Measurements from ENCODE around the gene PON2. TPM values are rescaled to one million over a fixed set of nuclear protein-coding genes. Genes with fewer than 3 reads are reported as not detected.
"Not testable (repeated sequence)": the region's sequence is repeated elsewhere in the genome, so short reads cannot be mapped to it uniquely, and the experiment has no call there.

Gene PON2
- total and polyA plus RNA-seq, 5 donors: 47.6 to 69.0 (median 59.9) TPM

GRCh38 chr7:95404316-95404865, 30.4 kb downstream of the PON2 start:
- intact Hi-C loops (cut with DNase I): no loop called here
- no peaks in the 10 kb centered on the region for H3K9me3 ChIP-seq (ENCODE audit: control insufficient read depth, low read length)
- ATAC-seq (peak; percentile 79 to 88), DNase-seq (peak; percentile 50 to 77 (median 59))
- H3K27ac ChIP-seq (ENCODE audit: low read length): no peak overlapping the region
- no peak overlapping the region for H3K4me3 ChIP-seq (ENCODE audit: low read length)
- H3K4me1 ChIP-seq (ENCODE audit: control insufficient read depth, insufficient read depth, low read length): no peaks in the 10 kb centered on the region
- H3K27me3 ChIP-seq (ENCODE audit: control insufficient read depth, insufficient read depth): no peaks in the 10 kb centered on the region
- WGBS: 33% methylated on average over 4 of the region's 4 CpGs

- no peak for DNase-seq
- H3K27me3 ChIP-seq (ENCODE audit: control insufficient read depth, insufficient read depth): no peaks in the 10 kb centered on the region
- intact Hi-C loops (cut with DNase I): no loop called here
- no peak for ATAC-seq
- WGBS: 95% methylated on average over 4 of the region's 4 CpGs
- no peak overlapping the region for H3K4me3 ChIP-seq (ENCODE audit: low read length)
- H3K27ac ChIP-seq (ENCODE audit: low read length): no peak overlapping the region
- peaks cover 3% of the 10 kb centered on the region for H3K4me1 ChIP-seq (ENCODE audit: control insufficient read depth, insufficient read depth, low read length)
- no peaks in the 10 kb centered on the region for H3K9me3 ChIP-seq (ENCODE audit: control insufficient read depth, low read length)
Measured at GRCh38 chr7:95398155-95398940, 36.5 kb downstream of the PON2 start.

GRCh38 chr7:95397381-95397780, 37.4 kb downstream of the PON2 start:
- peaks cover 3% of the 10 kb centered on the region for H3K4me1 ChIP-seq (ENCODE audit: control insufficient read depth, insufficient read depth, low read length)
- no peak overlapping the region for H3K27ac ChIP-seq (ENCODE audit: low read length)
- H3K9me3 ChIP-seq (ENCODE audit: control insufficient read depth, low read length): no peaks in the 10 kb centered on the region
- intact Hi-C loops (cut with DNase I): no loop called here
- no peak overlapping the region for H3K4me3 ChIP-seq (ENCODE audit: low read length)
- ATAC-seq: no peak
- 86% methylated on average over 3 of the region's 3 CpGs for WGBS
- DNase-seq: no peak
- H3K27me3 ChIP-seq (ENCODE audit: control insufficient read depth, insufficient read depth): no peaks in the 10 kb centered on the region

GRCh38 chr7:95396136-95397032, 38.4 kb downstream of the PON2 start, which contains the start of gene PON3:
Gene PON3, minus strand, starts transcription at chr7:95396375. Its CDS starts 25 bp downstream, at chr7:95396350.
- DNase-seq (peak; percentile 32 to 64 (median 57)), ATAC-seq (peak; percentile 72 to 76)
- peak within 1 kb of the TSS; percentile 18 for H3K27ac ChIP-seq (ENCODE audit: low read length)
- H3K4me3 ChIP-seq (ENCODE audit: low read length): peak within 1 kb of the TSS; percentile 72
- intact Hi-C loops (cut with DNase I): no loop called here
- 5% methylated on average over 68 of the region's 68 CpGs for WGBS
- H3K27me3 ChIP-seq (ENCODE audit: control insufficient read depth, insufficient read depth): no peaks in the 10 kb centered on the region
- H3K4me1 ChIP-seq (ENCODE audit: control insufficient read depth, insufficient read depth, low read length): peaks cover 3% of the 10 kb centered on the region
- H3K9me3 ChIP-seq (ENCODE audit: control insufficient read depth, low read length): no peaks in the 10 kb centered on the region

- intact Hi-C loops (cut with DNase I): no loop called here
- WGBS: 58% methylated on average over 11 of the region's 11 CpGs
- ATAC-seq (no peak), DNase-seq (no peak)
- Histone ChIP-seq H3K9me3 (ENCODE audit: control insufficient read depth, low read length) (no peaks in the 10 kb centered on the region), H3K4me3 (ENCODE audit: low read length) (peak overlapping the region; percentile 72), H3K27ac (ENCODE audit: low read length) (no peak overlapping the region), H3K4me1 (ENCODE audit: control insufficient read depth, insufficient read depth, low read length) (peaks cover 3% of the 10 kb centered on the region), H3K27me3 (ENCODE audit: control insufficient read depth, insufficient read depth) (no peaks in the 10 kb centered on the region)
Measured at GRCh38 chr7:95395755-95396135, 39.1 kb downstream of the PON2 start.

GRCh38 chr7:95394370-95394769, 40.5 kb downstream of the PON2 start:
- no peak overlapping the region for H3K27ac ChIP-seq (ENCODE audit: low read length)
- H3K9me3 ChIP-seq (ENCODE audit: control insufficient read depth, low read length): no peaks in the 10 kb centered on the region
- H3K4me3 ChIP-seq (ENCODE audit: low read length): no peak overlapping the region
- 94% methylated on average over 3 of the region's 3 CpGs for WGBS
- ATAC-seq (no peak), DNase-seq (no peak)
- H3K4me1 ChIP-seq (ENCODE audit: control insufficient read depth, insufficient read depth, low read length): peaks cover 3% of the 10 kb centered on the region
- no peaks in the 10 kb centered on the region for H3K27me3 ChIP-seq (ENCODE audit: control insufficient read depth, insufficient read depth)
- intact Hi-C loops (cut with DNase I): no loop called here

- intact Hi-C loops (cut with DNase I): no loop called here
- 44% methylated on average over 2 of the region's 2 CpGs for WGBS
Measured at GRCh38 chr7:95391761-95392160, 43.1 kb downstream of the PON2 start.

GRCh38 chr7:95389516-95389915, 45.3 kb downstream of the PON2 start:
- H3K4me1 ChIP-seq (ENCODE audit: control insufficient read depth, insufficient read depth, low read length): no peaks in the 10 kb centered on the region
- intact Hi-C loops (cut with DNase I): no loop called here
- no peak overlapping the region for H3K27ac ChIP-seq (ENCODE audit: low read length)
- no peak overlapping the region for H3K4me3 ChIP-seq (ENCODE audit: low read length)
- no peaks in the 10 kb centered on the region for H3K9me3 ChIP-seq (ENCODE audit: control insufficient read depth, low read length)
- H3K27me3 ChIP-seq (ENCODE audit: control insufficient read depth, insufficient read depth): no peaks in the 10 kb centered on the region
- DNase-seq (no peak), ATAC-seq (no peak)
- 93% methylated on average over 7 of the region's 7 CpGs for WGBS

More at GRCh38 chr7:95391761-95392160, 43.1 kb downstream of the PON2 start:
- DNase-seq (no peak), ATAC-seq (no peak)
- no peak overlapping the region for H3K27ac ChIP-seq (ENCODE audit: low read length)
- H3K4me1 ChIP-seq (ENCODE audit: control insufficient read depth, insufficient read depth, low read length): peaks cover 1% of the 10 kb centered on the region
- no peak overlapping the region for H3K4me3 ChIP-seq (ENCODE audit: low read length)
- no peaks in the 10 kb centered on the region for H3K27me3 ChIP-seq (ENCODE audit: control insufficient read depth, insufficient read depth)
- H3K9me3 ChIP-seq (ENCODE audit: control insufficient read depth, low read length): no peaks in the 10 kb centered on the region

- H3K9me3 ChIP-seq (ENCODE audit: control insufficient read depth, low read length); ATAC-seq; H3K27me3 ChIP-seq (ENCODE audit: control insufficient read depth, insufficient read depth); DNase-seq; H3K4me3 ChIP-seq (ENCODE audit: low read length); H3K27ac ChIP-seq (ENCODE audit: low read length); intact Hi-C loops (cut with DNase I); H3K4me1 ChIP-seq (ENCODE audit: control insufficient read depth, insufficient read depth, low read length): not testable (repeated sequence)
- 96% methylated on average over 10 of the region's 10 CpGs for WGBS
Measured at GRCh38 chr7:95379457-95379856, 55.4 kb downstream of the PON2 start.

- WGBS: 93% methylated on average over 18 of the region's 18 CpGs
- Histone ChIP-seq H3K4me3 (ENCODE audit: low read length) (no peak overlapping the region), H3K9me3 (ENCODE audit: control insufficient read depth, low read length) (no peaks in the 10 kb centered on the region), H3K4me1 (ENCODE audit: control insufficient read depth, insufficient read depth, low read length) (no peaks in the 10 kb centered on the region), H3K27me3 (ENCODE audit: control insufficient read depth, insufficient read depth) (no peaks in the 10 kb centered on the region), H3K27ac (ENCODE audit: low read length) (no peak overlapping the region)
- intact Hi-C loops (cut with DNase I): no loop called here
- ATAC-seq (no peak), DNase-seq (peak in 1 of 3 donors; percentile 7)
Measured at GRCh38 chr7:95376632-95377400, 58.0 kb downstream of the PON2 start.
